ES-I3 (cell line): Measurements from ENCODE around the gene MCOLN1.
A peak's percentile ranks its signal among the peaks of the same experiment; 100 is the strongest.

Source experiments
- H3K36me3 ChIP-seq: 2 replicates; pipeline ENCODE4 v1.6.1; 2013; ENCODE audit warnings: mild to moderate bottlenecking, low read length, control low read depth, moderate library complexity; ENCODE audit not compliant: insufficient read depth
- H3K4me1 ChIP-seq: 2 replicates; pipeline ENCODE4 v1.6.1; 2013; ENCODE audit warnings: mild to moderate bottlenecking, control low read depth, low read length; ENCODE audit not compliant: insufficient read depth
- H3K9ac ChIP-seq: 2 replicates; pipeline ENCODE4 v1.6.1; 2013; ENCODE audit warnings: low read depth, mild to moderate bottlenecking, low read length, moderate library complexity
- H3K9me3 ChIP-seq: 2 replicates; pipeline ENCODE4 v1.6.1; 2013; ENCODE audit warnings: mild to moderate bottlenecking, low read length, moderate library complexity; ENCODE audit not compliant: control insufficient read depth, insufficient read depth

Gene MCOLN1

GRCh38 chr19:7522072-7522922 is at the start of gene MCOLN1:
MCOLN1 (plus strand) TSS chr19:7522624; CDS start chr19:7522751, 127 bp downstream.
- Histone ChIP-seq H3K4me1 (no peaks in the 10 kb centered on the region; the same call in 1 of the 2 replicates), H3K36me3 (no peaks in the 10 kb centered on the region), H3K9me3 (no peaks in the 10 kb centered on the region), H3K9ac (peak within 1 kb of the TSS; percentile 64)

DNA sequence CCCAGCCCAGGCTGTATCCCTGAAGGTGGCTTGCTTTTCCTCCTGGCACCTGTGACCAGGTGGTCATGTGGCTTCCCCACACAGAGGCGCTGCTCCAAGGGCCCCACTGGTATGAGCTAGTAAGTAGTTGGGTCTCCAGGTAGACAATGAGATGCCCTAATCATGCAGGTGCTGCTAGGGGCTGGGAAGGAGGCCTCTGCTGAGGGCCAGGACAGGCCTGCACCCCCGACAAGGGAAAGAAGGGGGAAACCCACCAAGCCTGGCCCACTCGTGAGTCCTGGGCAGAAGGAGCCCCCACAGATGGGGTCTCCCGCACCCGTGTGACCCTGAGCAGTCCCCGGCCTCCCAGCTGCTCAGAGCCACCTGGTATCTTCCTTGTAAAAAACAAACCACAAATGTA is 46.8 kb upstream of the MCOLN1 start:
- Histone ChIP-seq H3K9ac (no peak overlapping the region), H3K4me1 (0 out of 2 replicates have a peak, but pooled peaks cover 4% of the 10 kb centered on the region), H3K36me3 (no peaks in the 10 kb centered on the region), H3K9me3 (no peaks in the 10 kb centered on the region)

DNA sequence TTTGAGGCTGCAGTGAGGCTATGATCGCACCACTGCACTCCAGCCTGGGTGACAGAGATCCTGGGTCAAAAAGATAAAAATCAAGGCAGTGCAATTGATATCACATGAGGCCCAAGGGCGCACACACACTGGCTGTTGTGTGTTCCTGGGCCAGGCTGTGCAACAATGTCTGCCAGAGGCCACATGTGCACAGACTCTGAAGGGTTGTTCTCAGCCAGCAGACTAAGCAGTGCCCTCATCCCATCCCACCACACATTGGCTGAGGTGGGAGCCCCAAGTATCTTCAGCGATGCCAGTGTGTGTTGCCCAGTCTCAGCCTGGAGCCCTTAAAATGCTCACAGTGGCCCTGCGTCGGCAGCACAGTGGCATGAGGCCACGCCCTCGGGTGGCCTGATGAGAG is 46.2 kb upstream of the MCOLN1 start:
- H3K36me3 ChIP-seq: no peaks in the 10 kb centered on the region
- no peaks in the 10 kb centered on the region for H3K9me3 ChIP-seq
- no peak overlapping the region for H3K9ac ChIP-seq
- peaks cover 7% of the 10 kb centered on the region; the same call in 1 of the 2 replicates for H3K4me1 ChIP-seq

DNA sequence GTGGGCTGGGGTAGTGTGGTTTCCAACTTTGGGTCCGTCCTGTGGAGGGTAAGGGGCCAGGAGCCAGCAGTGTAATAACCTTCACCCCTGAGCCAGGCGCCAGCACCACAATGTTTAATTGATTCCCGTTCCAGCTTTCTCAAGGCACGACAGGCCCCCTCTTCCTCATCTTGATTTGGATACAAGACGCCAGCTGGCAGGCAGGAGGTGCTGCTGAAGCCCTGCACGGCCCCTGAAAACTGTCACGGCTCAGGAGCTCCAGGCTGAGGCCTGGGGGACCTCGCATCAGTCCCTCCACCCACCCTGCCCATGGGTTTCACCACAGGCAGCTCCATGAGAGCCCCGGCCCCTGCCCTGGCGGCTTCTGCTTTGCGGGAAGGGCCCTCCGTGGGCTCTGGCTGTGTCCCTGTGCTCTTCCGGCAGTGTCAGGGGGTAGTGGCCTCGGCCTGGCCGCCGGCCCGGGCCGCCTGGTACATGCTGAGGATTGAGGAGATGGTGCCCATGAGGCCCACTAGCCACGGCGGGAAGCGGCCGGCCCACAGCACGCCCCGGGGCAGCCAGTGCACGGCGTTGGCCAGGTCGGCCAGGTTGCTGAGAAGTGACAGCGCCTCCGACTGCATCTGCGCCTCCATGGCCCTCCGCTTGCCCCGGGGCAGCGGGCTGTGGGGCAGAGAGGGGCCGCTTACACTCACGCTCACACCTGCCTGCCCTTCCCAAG is 45.5 kb upstream of the MCOLN1 start:
- Histone ChIP-seq H3K9me3 (no peaks in the 10 kb centered on the region), H3K36me3 (no peaks in the 10 kb centered on the region), H3K9ac (no peak overlapping the region), H3K4me1 (peaks cover 7% of the 10 kb centered on the region; the same call in 1 of the 2 replicates)

DNA sequence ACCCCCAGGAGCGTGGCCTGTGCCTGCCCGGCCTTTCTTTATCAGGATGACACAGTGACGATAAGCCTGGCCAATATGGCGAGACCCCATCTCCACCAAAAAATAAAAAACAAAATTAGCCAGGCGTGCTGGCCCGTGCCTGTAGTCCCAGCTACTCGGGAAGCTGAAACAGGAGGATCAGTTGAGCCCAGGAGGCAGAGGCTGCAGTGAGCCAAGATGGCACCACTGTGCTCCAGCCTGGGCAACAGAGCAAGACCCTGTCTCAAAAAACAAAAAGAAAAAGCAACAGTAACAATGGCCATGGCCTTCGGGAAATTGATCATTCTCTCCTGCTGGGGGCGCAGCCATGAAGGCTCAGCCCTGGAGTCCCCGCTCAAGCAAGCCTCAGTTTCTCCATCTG is 44.7 kb upstream of the MCOLN1 start:
- Histone ChIP-seq H3K9ac (no peak overlapping the region), H3K36me3 (no peaks in the 10 kb centered on the region), H3K4me1 (peaks cover 7% of the 10 kb centered on the region; the same call in 1 of the 2 replicates), H3K9me3 (no peaks in the 10 kb centered on the region)

GRCh38 chr19:7478173-7478842 is 44.1 kb upstream of the MCOLN1 start:
- H3K36me3 ChIP-seq: no peaks in the 10 kb centered on the region
- peaks cover 7% of the 10 kb centered on the region; the same call in 1 of the 2 replicates for H3K4me1 ChIP-seq
- no peak overlapping the region for H3K9ac ChIP-seq
- H3K9me3 ChIP-seq: no peaks in the 10 kb centered on the region

GRCh38 chr19:7478843-7479227 is 43.6 kb upstream of the MCOLN1 start:
- H3K36me3 ChIP-seq: no peaks in the 10 kb centered on the region
- H3K9ac ChIP-seq: no peak overlapping the region
- H3K4me1 ChIP-seq: peaks cover 7% of the 10 kb centered on the region; the same call in 1 of the 2 replicates
- no peaks in the 10 kb centered on the region for H3K9me3 ChIP-seq

GRCh38 chr19:7480222-7480969 is 42.0 kb upstream of the MCOLN1 start:
- Histone ChIP-seq H3K9me3 (no peaks in the 10 kb centered on the region), H3K9ac (no peak overlapping the region), H3K36me3 (no peaks in the 10 kb centered on the region), H3K4me1 (peaks cover 7% of the 10 kb centered on the region; the same call in 1 of the 2 replicates)

GRCh38 chr19:7480970-7481255 is 41.5 kb upstream of the MCOLN1 start:
- Histone ChIP-seq H3K9ac (no peak overlapping the region), H3K4me1 (peaks cover 7% of the 10 kb centered on the region; the same call in 1 of the 2 replicates), H3K36me3 (no peaks in the 10 kb centered on the region), H3K9me3 (no peaks in the 10 kb centered on the region)

GRCh38 chr19:7482584-7483439 is 39.6 kb upstream of the MCOLN1 start:
- peak overlapping the region; percentile 56 for H3K9ac ChIP-seq
- H3K9me3 ChIP-seq: no peaks in the 10 kb centered on the region
- peaks cover 7% of the 10 kb centered on the region; the same call in 1 of the 2 replicates for H3K4me1 ChIP-seq
- no peaks in the 10 kb centered on the region for H3K36me3 ChIP-seq

- Histone ChIP-seq H3K9me3 (no peaks in the 10 kb centered on the region), H3K36me3 (no peaks in the 10 kb centered on the region), H3K9ac (peak overlapping the region; percentile 56; the same call in 1 of the 2 replicates), H3K4me1 (peaks cover 7% of the 10 kb centered on the region; the same call in 1 of the 2 replicates)
These were observed 38.7 kb upstream of the MCOLN1 start for GRCh38 chr19:7483720-7484201.

DNA sequence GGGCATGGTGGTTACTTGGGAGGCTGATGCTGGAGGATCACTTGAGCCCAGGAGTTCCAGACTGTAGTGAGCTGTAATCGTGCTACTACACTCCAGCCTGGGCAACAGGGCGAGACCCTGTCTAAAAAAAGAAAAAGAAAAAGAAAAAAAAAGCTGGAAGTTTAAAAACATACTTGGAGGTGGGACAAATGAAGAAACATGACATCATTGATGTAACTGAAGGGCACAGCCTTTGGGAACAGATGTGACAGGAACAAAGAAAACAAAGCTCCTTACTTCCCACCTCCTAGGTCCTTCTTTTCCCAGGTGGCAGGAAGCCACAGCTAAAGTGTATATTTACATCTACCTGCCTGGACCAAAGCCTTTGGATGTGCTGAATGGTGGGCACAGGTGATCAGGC is 35.5 kb upstream of the MCOLN1 start:
- peaks cover 7% of the 10 kb centered on the region for H3K4me1 ChIP-seq
- no peaks in the 10 kb centered on the region for H3K9me3 ChIP-seq

DNA sequence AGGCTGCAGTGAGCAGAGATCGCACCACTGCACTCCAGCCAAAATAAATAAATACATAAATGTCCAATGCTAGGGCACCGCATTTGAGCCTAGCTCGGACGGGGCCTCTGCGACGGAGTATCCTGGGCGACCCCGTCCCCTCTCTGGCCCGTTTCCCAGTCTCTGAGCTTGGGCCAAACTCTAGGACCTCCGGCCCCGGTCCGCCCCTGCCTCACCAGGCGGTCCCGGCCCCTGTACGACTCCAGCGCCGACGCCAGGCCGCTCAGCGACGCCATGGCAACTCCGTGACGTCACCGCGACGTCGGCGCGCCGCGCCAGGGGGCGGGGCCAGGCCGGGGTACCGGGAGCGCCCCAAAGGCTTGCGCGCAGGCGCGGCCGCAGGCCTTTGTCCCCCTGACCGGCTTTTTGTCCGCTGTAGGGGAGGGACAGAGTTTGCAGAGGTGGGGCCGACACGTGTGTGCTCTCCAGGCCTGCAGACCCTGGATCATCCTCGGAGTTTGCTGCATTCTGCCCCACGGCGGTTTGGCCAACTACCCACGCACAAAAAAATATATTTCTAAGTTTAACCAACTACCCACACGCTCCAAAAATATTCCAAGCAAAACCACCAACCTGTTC is 33.6 kb upstream of the MCOLN1 start, which contains the start of gene PEX11G:
Gene PEX11G, minus strand, starts transcription at position 300 of the 618 bp plus-strand sequence. Its CDS starts 25 bp downstream, at position 275.
- no peaks in the 10 kb centered on the region for H3K36me3 ChIP-seq
- peaks cover 7% of the 10 kb centered on the region for H3K4me1 ChIP-seq
- peak within 1 kb of the TSS; percentile 81 for H3K9ac ChIP-seq
- no peaks in the 10 kb centered on the region for H3K9me3 ChIP-seq

More for the DNA sequence above, 35.5 kb upstream of the MCOLN1 start:
- Histone ChIP-seq H3K9ac (no peak overlapping the region), H3K36me3 (no peaks in the 10 kb centered on the region)
